NCI-H526 treated with DMSO at 0.1 percent for 48 hours (cell line): ENCODE results near the gene TMEM121.
"Not testable (repeated sequence)": the region's sequence is repeated elsewhere in the genome, so short reads cannot be mapped to it uniquely, and the experiment has no call there.

Source experiments
- DNase-seq: peaks from one replicate; lab custom pipeline; 2025; lab: John Stamatoyannopoulos, UW

TMEM121 gene

DNA sequence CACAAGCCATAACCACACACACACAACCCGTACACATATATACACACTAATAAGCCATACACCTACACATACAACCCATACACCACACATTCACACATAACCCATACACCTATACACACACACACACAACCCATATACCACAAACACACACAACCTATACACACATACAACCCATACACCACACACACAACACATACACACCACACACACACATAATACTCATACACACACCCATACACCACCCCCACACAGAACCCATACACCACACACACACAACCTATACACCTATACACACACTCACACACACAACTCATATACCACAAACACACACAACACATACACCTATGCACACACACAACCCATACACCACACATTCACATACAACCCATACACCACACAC, 44.1 kb downstream of the TMEM121 start:
- DNase-seq: no peak

DNA sequence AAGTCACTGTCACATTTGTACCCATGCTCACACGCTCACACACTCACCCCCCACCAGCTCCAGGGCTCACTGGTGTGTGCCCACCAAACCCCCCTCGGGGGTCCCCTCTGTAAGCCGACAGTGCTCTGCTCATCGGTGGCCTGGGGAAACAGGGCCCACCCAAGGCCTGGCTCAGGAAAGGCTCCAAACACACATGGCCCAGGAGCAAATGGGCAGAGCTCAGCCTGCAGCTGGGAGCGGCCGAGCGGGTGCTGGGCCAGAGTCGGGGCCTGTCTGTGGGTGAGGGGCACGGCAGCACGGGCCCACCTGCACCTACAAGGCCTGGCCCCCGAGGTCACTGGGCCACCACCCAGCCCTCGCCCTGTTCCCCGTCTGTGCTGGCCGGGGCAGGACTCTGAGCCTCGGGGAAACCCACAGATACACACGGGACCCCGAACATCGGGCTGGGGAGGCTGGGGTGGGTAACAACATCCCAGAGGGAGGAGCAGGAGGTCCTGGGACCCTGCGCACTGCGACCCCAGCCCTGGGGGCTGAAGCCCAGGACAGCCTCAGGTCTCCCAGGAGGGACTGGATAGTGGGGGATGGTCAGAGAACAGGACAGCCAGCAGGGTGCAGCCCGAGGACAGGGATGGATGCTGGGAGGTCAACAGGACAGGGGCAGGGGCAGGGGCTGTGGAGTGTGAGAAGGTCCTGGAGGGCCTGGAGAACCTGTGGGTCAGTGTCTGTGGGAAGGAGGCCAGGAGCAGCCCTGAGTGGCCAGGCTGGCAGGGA, 45.0 kb downstream of the TMEM121 start:
- not testable (repeated sequence) for DNase-seq

- DNase-seq: not testable (repeated sequence)
These were observed 45.7 kb downstream of the TMEM121 start for GRCh38 chr14:105572063-105572462.

DNA sequence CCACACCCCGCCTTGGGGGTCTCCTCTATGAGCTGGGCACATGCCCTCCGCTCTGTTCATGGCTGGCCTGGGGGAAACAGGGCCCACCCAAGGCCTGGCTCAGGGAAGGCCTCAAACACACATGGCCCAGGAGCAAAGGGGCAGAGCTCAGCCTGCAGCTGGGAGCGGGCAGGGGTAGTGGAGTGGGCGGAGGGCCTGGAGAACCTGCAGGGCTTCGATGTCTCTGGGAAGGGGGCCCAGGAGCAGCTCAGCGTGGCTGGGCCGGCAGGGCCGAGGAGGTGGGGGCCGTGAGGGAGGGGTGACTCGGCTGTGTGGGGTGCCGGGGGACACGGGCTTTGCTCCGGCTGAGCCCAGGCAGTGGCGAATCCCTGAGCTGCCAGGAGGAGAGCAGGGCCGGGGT, 47.5 kb downstream of the TMEM121 start:
- DNase-seq: not testable (repeated sequence)

GRCh38 chr14:105574411-105574810, 48.0 kb downstream of the TMEM121 start:
- not testable (repeated sequence) for DNase-seq

- DNase-seq: not testable (repeated sequence)
These were observed 48.8 kb downstream of the TMEM121 start for GRCh38 chr14:105575016-105575700.

GRCh38 chr14:105576525-105577088, 50.2 kb downstream of the TMEM121 start:
- DNase-seq: no peak

DNA sequence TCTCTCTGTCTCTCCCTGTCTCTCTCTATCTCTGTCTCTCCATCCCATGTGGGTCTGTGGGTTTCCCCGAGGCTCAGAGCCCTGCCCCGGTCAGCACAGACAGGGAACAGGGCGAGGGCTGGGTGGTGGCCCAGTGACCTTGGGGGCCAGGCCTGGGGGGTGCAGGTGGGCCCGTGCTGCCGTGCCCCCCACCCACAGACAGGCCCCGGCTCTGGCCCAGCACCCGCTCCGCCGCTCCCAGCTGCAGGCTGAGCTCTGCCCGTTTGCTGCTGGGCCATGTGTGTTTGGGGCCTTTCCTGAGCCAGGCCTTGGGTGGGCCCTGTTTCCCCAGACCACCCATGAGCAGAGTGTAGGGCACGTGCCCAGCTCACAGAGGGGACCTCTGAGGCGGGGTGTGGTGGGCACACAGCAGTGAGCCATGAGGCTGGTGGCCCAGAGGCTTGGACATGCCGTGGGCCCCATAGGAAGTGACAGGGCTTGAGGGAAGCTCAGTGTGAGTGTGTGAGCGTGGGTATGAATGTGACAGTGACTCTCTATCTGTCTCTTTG, 51.0 kb downstream of the TMEM121 start:
- no peak for DNase-seq

GRCh38 chr14:105578070-105578469, 51.7 kb downstream of the TMEM121 start:
- no peak for DNase-seq

- not testable (repeated sequence) for DNase-seq
These were observed 52.8 kb downstream of the TMEM121 start for GRCh38 chr14:105579221-105579620.
